H1 (cell line): Measurements from ENCODE around the gene PIGX. TPM values are rescaled to one million over a fixed set of nuclear protein-coding genes. Genes with fewer than 3 reads are reported as not detected.

Experiments
- CTCF ChIA-PET: fragments of 300-600 bp; sonication (Branson Sonifier 250); formaldehyde crosslinking; loops from one replicate; lab custom pipeline; 2021; ENCODE audit not compliant: partially characterized antibody; lab: Charles Lee
- POLR2A ChIA-PET: fragments of 300-600 bp; sonication (Branson Sonifier 250); formaldehyde crosslinking; loops from one replicate; lab custom pipeline; 2021; ENCODE audit warnings: inconsistent platforms; ENCODE audit not compliant: partially characterized antibody; lab: Charles Lee
- DNase-seq, 2 experiments: peaks; one replicate each; pipeline versions ENCODE4 v3.0.0 to v3.0.0-alpha.2; 2010 to 2022; ENCODE audit warnings: low spot score in 2 of 2, low read depth in 1 of 2, mixed read lengths in 1 of 2
- FAIRE-seq: peaks from 2 replicates; lab custom pipeline; 2011; peaks lifted over from hg19 to GRCh38; lab: Jason Lieb, UNC
- H2AFZ ChIP-seq: 2 replicates; pipeline ENCODE4 v1.8.1; 2012; ENCODE audit warnings: low read length, inconsistent platforms
- H2AK5ac ChIP-seq: 2 replicates; pipeline ENCODE4 v1.6.1; 2013; ENCODE audit warnings: low read depth, low read length
- H2BK120ac ChIP-seq: replicated peaks from 2 replicates; pipeline ENCODE3; 2013; ENCODE audit warnings: low read depth, low read length, inconsistent platforms
- H2BK12ac ChIP-seq: 2 replicates; pipeline ENCODE4 v1.6.1; 2013; ENCODE audit warnings: low read depth, low read length
- H2BK15ac ChIP-seq: 2 replicates; pipeline ENCODE4 v1.6.1; 2013; ENCODE audit warnings: low read length
- H2BK20ac ChIP-seq: 2 replicates; pipeline ENCODE4 v1.6.1; 2013; ENCODE audit warnings: low read length
- H2BK5ac ChIP-seq: 2 replicates; pipeline ENCODE4 v1.6.1; 2013; ENCODE audit warnings: low read depth, low read length
- H3K14ac ChIP-seq: 2 replicates; pipeline ENCODE4 v1.6.1; 2013; ENCODE audit warnings: inconsistent platforms; ENCODE audit not compliant: insufficient read length
- H3K18ac ChIP-seq: 2 replicates; pipeline ENCODE4 v1.6.1; 2013; ENCODE audit warnings: low read length; ENCODE audit errors: extremely low read depth
- H3K23ac ChIP-seq: 2 replicates; pipeline ENCODE4 v1.6.1; 2013; ENCODE audit warnings: inconsistent platforms; ENCODE audit not compliant: insufficient read length
- H3K23me2 ChIP-seq: 2 replicates; pipeline ENCODE4 v1.6.1; 2013; ENCODE audit warnings: low read depth, low read length
- H3K27ac ChIP-seq: 2 replicates; pipeline ENCODE4 v1.6.1; 2011; ENCODE audit warnings: low read depth, low read length, inconsistent platforms
- H3K27me3 ChIP-seq, 4 experiments: replicated peaks in 1 of 4; 1 replicate in 1 of 4; 2 replicates in 3 of 4; pipeline versions ENCODE4 v1.6.1 to v1.8.1; 2011 to 2013; ENCODE audit warnings: low read length in 3 of 4, mild to moderate bottlenecking in 3 of 4, inconsistent platforms in 2 of 4, mixed read lengths in 2 of 4, moderate library complexity in 1 of 4; ENCODE audit not compliant: control insufficient read depth in 3 of 4, insufficient read depth in 3 of 4; ENCODE audit errors: extremely low read depth in 1 of 4
- H3K36me3 ChIP-seq, 4 experiments: 2 replicates each; pipeline versions ENCODE4 v1.6.1 to v1.8.1; 2011 to 2013; ENCODE audit warnings: mild to moderate bottlenecking in 4 of 4, low read length in 3 of 4, moderate library complexity in 2 of 4, control low read depth in 1 of 4, inconsistent platforms in 1 of 4; ENCODE audit not compliant: insufficient read depth in 4 of 4, control insufficient read depth in 2 of 4
- H3K4ac ChIP-seq: replicated peaks from 2 replicates; pipeline ENCODE3; 2013; ENCODE audit warnings: low read length, low read depth, mixed read lengths, inconsistent platforms; ENCODE audit not compliant: insufficient read length
- H3K4me1 ChIP-seq, 4 experiments: replicated peaks in 1 of 4; 1 replicate in 1 of 4; 2 replicates in 3 of 4; pipeline versions ENCODE4 v1.6.1 to v1.8.1; 2011 to 2013; ENCODE audit warnings: low read length in 3 of 4, inconsistent platforms in 2 of 4, mixed read lengths in 1 of 4; ENCODE audit not compliant: insufficient read depth in 4 of 4, control insufficient read depth in 3 of 4
- H3K4me2 ChIP-seq, 2 experiments: 2 replicates each; pipeline versions ENCODE4 v1.6.1 to v1.8.1; 2011 to 2013; ENCODE audit warnings: low read depth in 2 of 2, low read length in 2 of 2, control low read depth in 1 of 2, inconsistent platforms in 1 of 2, mild to moderate bottlenecking in 1 of 2; ENCODE audit not compliant: insufficient read depth in 1 of 2
- H3K4me3 ChIP-seq, 4 experiments: fragments of 200-600, 300-600 bp in 1 of 4; sonication (generic), shearing (Covaris generic), sonication (Bioruptor Twin) in 1 of 4; 2 replicates each; pipeline versions ENCODE4 v1.5.1 to v1.8.1; 2011 to 2016; ENCODE audit warnings: low read length in 4 of 4, low read depth in 3 of 4, control low read depth in 2 of 4, inconsistent platforms in 2 of 4, mild to moderate bottlenecking in 2 of 4, mixed read lengths in 1 of 4, moderate library complexity in 1 of 4; ENCODE audit not compliant: insufficient read depth in 2 of 4; ENCODE audit errors: extremely low read depth in 1 of 4
- H3K56ac ChIP-seq: replicated peaks from 2 replicates; pipeline ENCODE3; 2013; ENCODE audit warnings: low read depth, mild to moderate bottlenecking, mixed read lengths, low read length, inconsistent platforms; ENCODE audit not compliant: insufficient read length
- H3K79me1 ChIP-seq: 2 replicates; pipeline ENCODE4 v1.6.1; 2013; ENCODE audit warnings: low read depth, low read length, control low read depth
- H3K79me2 ChIP-seq, 2 experiments: 2 replicates each; pipeline versions ENCODE4 v1.6.1 to v1.8.1; 2012 to 2013; ENCODE audit warnings: low read length in 2 of 2, mild to moderate bottlenecking in 2 of 2, inconsistent platforms in 1 of 2; ENCODE audit not compliant: insufficient read depth in 2 of 2, control insufficient read depth in 1 of 2
- H3K9ac ChIP-seq, 4 experiments: replicated peaks in 1 of 4; 1 replicate in 1 of 4; 2 replicates in 3 of 4; pipeline versions ENCODE4 v1.6.1 to v1.8.1; 2011 to 2013; ENCODE audit warnings: low read depth in 3 of 4, low read length in 3 of 4, control low read depth in 2 of 4, mild to moderate bottlenecking in 2 of 4, moderate library complexity in 2 of 4, inconsistent platforms in 1 of 4; ENCODE audit errors: extremely low read depth in 1 of 4
- H3K9me3 ChIP-seq, 2 experiments: 2 replicates each; pipeline versions ENCODE4 v1.6.1 to v1.8.1; 2012 to 2013; ENCODE audit warnings: mild to moderate bottlenecking in 2 of 2, moderate library complexity in 2 of 2, control low read depth in 1 of 2, inconsistent platforms in 1 of 2, low read depth in 1 of 2, low read length in 1 of 2, mixed read lengths in 1 of 2; ENCODE audit not compliant: insufficient read depth in 2 of 2
- H4K20me1 ChIP-seq, 2 experiments: replicated peaks in 1 of 2; 2 replicates each; pipeline versions ENCODE3 to v1.8.1; 2011 to 2013; ENCODE audit warnings: inconsistent platforms in 2 of 2, low read length in 2 of 2, mild to moderate bottlenecking in 1 of 2; ENCODE audit not compliant: insufficient read depth in 2 of 2, control insufficient read depth in 1 of 2
- H4K5ac ChIP-seq: 2 replicates; pipeline ENCODE4 v1.6.1; 2013; ENCODE audit warnings: low read length, low read depth, mixed read lengths, inconsistent platforms; ENCODE audit not compliant: insufficient read length
- H4K8ac ChIP-seq: 2 replicates; pipeline ENCODE4 v1.8.0; 2013; ENCODE audit warnings: mild to moderate bottlenecking, moderate library complexity, low read length, inconsistent platforms; ENCODE audit not compliant: insufficient read depth; ENCODE audit errors: extremely low read depth
- H4K91ac ChIP-seq: replicated peaks from 2 replicates; pipeline ENCODE3; 2013; ENCODE audit warnings: low read length, mixed read lengths, inconsistent platforms; ENCODE audit not compliant: insufficient read length
- ASH2L ChIP-seq: fragments of 200-600, 300-600 bp; sonication (generic); IDR thresholded peaks from one replicate; pipeline ENCODE4 v1.7.1; 2017; ENCODE audit warnings: low read length
- ATF2 ChIP-seq: IDR thresholded peaks from 2 replicates; pipeline ENCODE4 v1.6.1; 2012; ENCODE audit warnings: low read length, inconsistent platforms
- BACH1 ChIP-seq: IDR thresholded peaks from 2 replicates; pipeline ENCODE4 v1.6.1; 2012; ENCODE audit warnings: low read length, improper control_type of control experiment
- EP300 ChIP-seq, 2 experiments: IDR thresholded peaks; 1 replicate in 1 of 2; 2 replicates in 1 of 2; pipeline ENCODE4 v1.6.1; 2011 to 2012; ENCODE audit warnings: low read depth in 2 of 2, low read length in 2 of 2, mild to moderate bottlenecking in 2 of 2, borderline replicate concordance in 1 of 2, inconsistent platforms in 1 of 2, moderate library complexity in 1 of 2
- FOSL1 ChIP-seq: IDR thresholded peaks from 2 replicates; pipeline ENCODE4 v1.6.1; 2011; ENCODE audit warnings: mild to moderate bottlenecking, low read depth, low read length, moderate library complexity; ENCODE audit not compliant: insufficient read depth
- GTF2F1 ChIP-seq: IDR thresholded peaks from 2 replicates; pipeline ENCODE4 v1.6.1; 2012; ENCODE audit warnings: low read depth, low read length, improper control_type of control experiment, borderline replicate concordance
- HDAC6 ChIP-seq: IDR thresholded peaks from one replicate; pipeline ENCODE4 v1.7.1; 2012; ENCODE audit warnings: low read depth, mild to moderate bottlenecking, inconsistent platforms, low read length, moderate library complexity
- JUND ChIP-seq: IDR thresholded peaks from 2 replicates; pipeline ENCODE4 v1.6.1; 2011; ENCODE audit warnings: mild to moderate bottlenecking, improper control_type of control experiment, low read length
- RFX5 ChIP-seq: IDR thresholded peaks from 2 replicates; pipeline ENCODE4 v1.6.1; 2011; ENCODE audit warnings: low read depth, low read length, improper control_type of control experiment, borderline replicate concordance
- SIN3A ChIP-seq, 2 experiments: IDR thresholded peaks in 1 of 2; conservative IDR thresholded peaks in 1 of 2; 2 replicates each; pipeline ENCODE4 v1.6.1; 2011 to 2012; ENCODE audit warnings: low read length in 2 of 2, improper control_type of control experiment in 1 of 2, low read depth in 1 of 2, mild to moderate bottlenecking in 1 of 2
- SP1 ChIP-seq: IDR thresholded peaks from 2 replicates; pipeline ENCODE4 v1.6.1; 2011; ENCODE audit warnings: low read depth, low read length
- TAF1 ChIP-seq: IDR thresholded peaks from 2 replicates; pipeline ENCODE4 v1.6.1; 2011; ENCODE audit warnings: mild to moderate bottlenecking, low read depth, low read length
- TBP ChIP-seq: IDR thresholded peaks from 2 replicates; pipeline ENCODE4 v1.6.1; 2011; ENCODE audit warnings: low read depth, low read length, improper control_type of control experiment
- WGBS, 2 experiments: shearing (Covaris generic) in 1 of 2; methylation state at CpG; one replicate each; pipeline versions ENCODE4 v1.1.6 to v1.1.7; 2013 to 2015; ENCODE audit warnings: low lambda C conversion rate in 2 of 2, mixed read lengths in 2 of 2, inconsistent platforms in 1 of 2, low coverage in 1 of 2, missing lambda C conversion rate in 1 of 2; ENCODE audit not compliant: insufficient replicate concordance in 2 of 2, insufficient coverage in 1 of 2, insufficient read length in 1 of 2; ENCODE audit errors: extremely low coverage in 1 of 2, missing lambda C conversion rate in 1 of 2; 5-methylcytosine and 5-hydroxymethylcytosine counted together
- polyA plus RNA-seq, 7 experiments: library from polyadenylated mRNA; depleted of rRNA in 3 of 7; stranded (reverse) in 5 of 7; unstranded in 2 of 7; fragments of >200 nt in 5 of 7; fragments of 200-250 nt in 2 of 7; gene quantifications; 1 replicate in 5 of 7; 2 replicates in 1 of 7; 4 replicates in 1 of 7; pipeline versions ENCODE4 v1.2.1 to v1.2.3, GENCODE V29; 2011 to 2013; ENCODE audit warnings: missing spikeins in 2 of 7, mixed read lengths in 2 of 7
- total RNA-seq: library from RNA; stranded (reverse); fragmentation: NEBNext Ultra II Directional; extraction: Animal tissue kit (Norgen Biotek cat#: 25700); gene quantifications from 2 replicates; pipeline ENCODE4 v1.2.1, GENCODE V29; 2021

PIGX gene
- total and polyA plus RNA-seq, 2 of the 8 experiments (the other 6 are each of a cell fraction or from before 2014, with no cell fraction given) = 7.0 to 14.9 TPM

GRCh38 chr3:196778755-196779154 lies 66.6 kb downstream of the PIGX start:
- no peak overlapping the region for H3K4me3 ChIP-seq
- no peak overlapping the region for H2BK120ac ChIP-seq
- no peak overlapping the region for H3K4me2 ChIP-seq
- H3K27ac ChIP-seq = no peak overlapping the region
- H3K23me2 ChIP-seq = no peaks in the 10 kb centered on the region
- H3K4me1 ChIP-seq = no peaks in the 10 kb centered on the region; a peak in 1 of 7 replicates
- H3K79me2 ChIP-seq = peaks cover 21 to 94% of the 10 kb centered on the region in 2 experiments
- H3K9ac ChIP-seq = no peak overlapping the region
- peaks cover 0 to 22% (median 12%) of the 10 kb centered on the region in 4 experiments; a peak in 5 of 8 replicates for H3K36me3 ChIP-seq
- H3K27me3 ChIP-seq = no peaks in the 10 kb centered on the region
- no peak overlapping the region for H4K91ac ChIP-seq
- H2AK5ac ChIP-seq = no peak overlapping the region
- WGBS, 2 experiments = 82% methylated on average over 4 of the region's 4 CpGs; no CpG with 5 or more reads in 1 of the 2 experiments
- no peak overlapping the region for H2BK12ac ChIP-seq
- H2BK20ac ChIP-seq = no peak overlapping the region
- H3K79me1 ChIP-seq = peaks cover 6% of the 10 kb centered on the region; the same call in 1 of the 2 replicates
- no peak overlapping the region for H2BK5ac ChIP-seq
- no peak overlapping the region for H4K8ac ChIP-seq
- no peak overlapping the region for H3K14ac ChIP-seq
- no peak overlapping the region for H3K4ac ChIP-seq
- peaks cover 13 to 15% of the 10 kb centered on the region in 2 experiments for H3K9me3 ChIP-seq
- H3K18ac ChIP-seq = no peak overlapping the region
- H4K5ac ChIP-seq = no peak overlapping the region
- H3K23ac ChIP-seq = no peak overlapping the region
- no peak overlapping the region for H3K56ac ChIP-seq
- DNase-seq (no peak), FAIRE-seq (no peak)
- POLR2A ChIA-PET = interaction anchor here (2.0 kb wide), 1 partner anchor 39 kb away, joined by 5 read pairs; the partner anchor contains the start of gene PAK2
- H2AFZ ChIP-seq = no peak overlapping the region
- CTCF ChIA-PET = interaction anchor here (1.4 kb wide), 1 partner anchor 59 kb away, joined by 3 read pairs; no protein-coding TSS in a partner anchor
- no peak overlapping the region for H2BK15ac ChIP-seq
- H4K20me1 ChIP-seq = peaks cover 2 to 7% of the 10 kb centered on the region in 2 experiments
- TF ChIP-seq RFX5 (no peak), SIN3A (conservative IDR thresholded peaks at IDR 0.05 in 1 of 2, IDR thresholded peaks at IDR 0.05 in 1 of 2; ENCODE audit: low read depth in 1 of 2, low read length in 2 of 2) (no peak), TBP (no peak), GTF2F1 (no peak), HDAC6 (no peak), SP1 (no peak), ATF2 (no peak), FOSL1 (no peak), BACH1 (no peak), JUND (no peak), ASH2L (no peak), EP300 (IDR thresholded peaks at IDR 0.05; ENCODE audit: borderline replicate concordance in 1 of 2, low read depth in 2 of 2, low read length in 2 of 2) (no peak), TAF1 (no peak)
